Osteocyte (in vitro differentiated cells): ENCODE results near the gene PIK3CG. TPM values are rescaled to one million over a fixed set of nuclear protein-coding genes. Genes with fewer than 3 reads are reported as not detected.

Experiments used
- DNase-seq: peaks from one replicate; pipeline ENCODE4 v3.0.0; 2021; ENCODE audit warnings: mixed read lengths; ENCODE audit not compliant: unreplicated experiment; ENCODE audit errors: extremely low spot score
- H3K27ac Mint-ChIP-seq: one replicate; pipeline ENCODE4 v1.8.0; 2021; ENCODE audit warnings: mild to moderate bottlenecking, mixed read lengths; ENCODE audit not compliant: unreplicated experiment
- H3K27me3 Mint-ChIP-seq: one replicate; pipeline ENCODE4 v1.8.0; 2021; ENCODE audit warnings: mixed read lengths; ENCODE audit not compliant: unreplicated experiment
- H3K36me3 Mint-ChIP-seq: one replicate; pipeline ENCODE4 v1.8.0; 2021; ENCODE audit warnings: mixed read lengths; ENCODE audit not compliant: unreplicated experiment
- H3K4me1 Mint-ChIP-seq: one replicate; pipeline ENCODE4 v1.8.0; 2021; ENCODE audit warnings: mixed read lengths; ENCODE audit not compliant: unreplicated experiment
- H3K4me3 Mint-ChIP-seq: one replicate; pipeline ENCODE4 v1.8.0; 2021; ENCODE audit warnings: mild to moderate bottlenecking, moderate library complexity, mixed read lengths; ENCODE audit not compliant: unreplicated experiment
- H3K9me3 Mint-ChIP-seq: one replicate; pipeline ENCODE4 v1.8.0; 2021; ENCODE audit warnings: mixed read lengths; ENCODE audit not compliant: unreplicated experiment
- CTCF ChIP-seq: fragments of 200-600 bp; sonication (generic); IDR thresholded peaks from 2 replicates; pipeline ENCODE4 v1.5.0; 2021; ENCODE audit warnings: antibody characterized with exemption, mild to moderate bottlenecking, moderate library complexity
- total RNA-seq: library from RNA; stranded (reverse); gene quantifications from 2 replicates; pipeline ENCODE4 v1.2.1, GENCODE V29; 2021

PIK3CG gene
- total RNA-seq, 1 donor from 2014 or later, result not detected

GRCh38 chr7:106870983-106871410 lies 5.9 kb downstream of the PIK3CG start:
- H3K4me3 Mint-ChIP-seq, result no peak overlapping the region
- no peaks in the 10 kb centered on the region for H3K9me3 Mint-ChIP-seq
- no peak for DNase-seq
- no peaks in the 10 kb centered on the region for H3K4me1 Mint-ChIP-seq
- H3K27ac Mint-ChIP-seq, result no peak overlapping the region
- TF ChIP-seq CTCF, result no peak
- peaks cover 20% of the 10 kb centered on the region for H3K27me3 Mint-ChIP-seq
- no peaks in the 10 kb centered on the region for H3K36me3 Mint-ChIP-seq

- no peak for DNase-seq
- TF ChIP-seq CTCF, result no peak
- Mint-ChIP-seq H3K9me3 (no peaks in the 10 kb centered on the region), H3K27ac (no peak overlapping the region), H3K36me3 (no peaks in the 10 kb centered on the region), H3K27me3 (peaks cover 20% of the 10 kb centered on the region), H3K4me3 (no peak overlapping the region), H3K4me1 (no peaks in the 10 kb centered on the region)
These were observed 6.9 kb downstream of the PIK3CG start for GRCh38 chr7:106871793-106872571.

- no peaks in the 10 kb centered on the region for H3K36me3 Mint-ChIP-seq
- no peaks in the 10 kb centered on the region for H3K9me3 Mint-ChIP-seq
- DNase-seq, result no peak
- no peak overlapping the region for H3K27ac Mint-ChIP-seq
- no peak overlapping the region for H3K4me3 Mint-ChIP-seq
- TF ChIP-seq CTCF, result no peak
- peaks cover 20% of the 10 kb centered on the region for H3K27me3 Mint-ChIP-seq
- H3K4me1 Mint-ChIP-seq, result no peaks in the 10 kb centered on the region
These were observed 7.7 kb downstream of the PIK3CG start for GRCh38 chr7:106872763-106873162.

GRCh38 chr7:106874076-106874475 lies 9.0 kb downstream of the PIK3CG start:
- no peak for TF ChIP-seq CTCF
- Mint-ChIP-seq H3K4me1 (no peaks in the 10 kb centered on the region), H3K4me3 (no peak overlapping the region), H3K9me3 (no peaks in the 10 kb centered on the region), H3K36me3 (no peaks in the 10 kb centered on the region), H3K27me3 (peaks cover 25% of the 10 kb centered on the region), H3K27ac (no peak overlapping the region)
- DNase-seq, result no peak

GRCh38 chr7:106875508-106875907 lies 10.4 kb downstream of the PIK3CG start:
- Mint-ChIP-seq H3K36me3 (no peaks in the 10 kb centered on the region), H3K4me1 (no peaks in the 10 kb centered on the region), H3K9me3 (no peaks in the 10 kb centered on the region), H3K4me3 (no peak overlapping the region), H3K27me3 (peaks cover 32% of the 10 kb centered on the region), H3K27ac (no peak overlapping the region)
- no peak for TF ChIP-seq CTCF
- DNase-seq, result no peak
